ENCODE data around the gene ZNF473.

DNA sequence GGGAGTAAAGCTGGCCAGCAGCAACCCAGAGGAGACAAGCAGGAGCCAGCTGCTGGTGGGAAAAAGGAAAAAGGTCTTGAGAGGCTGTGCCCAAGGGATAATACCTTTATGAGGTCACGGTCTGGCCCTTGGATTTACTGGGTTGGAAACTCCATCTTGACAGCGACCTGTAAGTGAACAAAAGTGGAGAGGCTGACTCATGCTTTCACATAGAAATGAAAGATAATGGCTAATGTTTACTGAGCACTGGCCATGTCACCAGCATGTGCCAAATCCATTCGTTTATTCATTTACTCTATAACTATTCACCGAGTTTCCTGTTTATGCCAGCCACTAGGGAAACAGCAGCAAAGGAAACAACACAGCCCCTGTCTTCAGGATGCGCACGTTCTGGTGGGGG lies 5.3 kb upstream of the ZNF473 start:
- TF ChIP-seq, protein P1, sequence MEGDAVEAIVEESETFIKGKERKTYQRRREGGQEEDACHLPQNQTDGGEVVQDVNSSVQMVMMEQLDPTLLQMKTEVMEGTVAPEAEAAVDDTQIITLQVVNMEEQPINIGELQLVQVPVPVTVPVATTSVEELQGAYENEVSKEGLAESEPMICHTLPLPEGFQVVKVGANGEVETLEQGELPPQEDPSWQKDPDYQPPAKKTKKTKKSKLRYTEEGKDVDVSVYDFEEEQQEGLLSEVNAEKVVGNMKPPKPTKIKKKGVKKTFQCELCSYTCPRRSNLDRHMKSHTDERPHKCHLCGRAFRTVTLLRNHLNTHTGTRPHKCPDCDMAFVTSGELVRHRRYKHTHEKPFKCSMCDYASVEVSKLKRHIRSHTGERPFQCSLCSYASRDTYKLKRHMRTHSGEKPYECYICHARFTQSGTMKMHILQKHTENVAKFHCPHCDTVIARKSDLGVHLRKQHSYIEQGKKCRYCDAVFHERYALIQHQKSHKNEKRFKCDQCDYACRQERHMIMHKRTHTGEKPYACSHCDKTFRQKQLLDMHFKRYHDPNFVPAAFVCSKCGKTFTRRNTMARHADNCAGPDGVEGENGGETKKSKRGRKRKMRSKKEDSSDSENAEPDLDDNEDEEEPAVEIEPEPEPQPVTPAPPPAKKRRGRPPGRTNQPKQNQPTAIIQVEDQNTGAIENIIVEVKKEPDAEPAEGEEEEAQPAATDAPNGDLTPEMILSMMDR (IDR thresholded peaks at IDR 0.05) = no peak
- TF ChIP-seq, protein P2, sequence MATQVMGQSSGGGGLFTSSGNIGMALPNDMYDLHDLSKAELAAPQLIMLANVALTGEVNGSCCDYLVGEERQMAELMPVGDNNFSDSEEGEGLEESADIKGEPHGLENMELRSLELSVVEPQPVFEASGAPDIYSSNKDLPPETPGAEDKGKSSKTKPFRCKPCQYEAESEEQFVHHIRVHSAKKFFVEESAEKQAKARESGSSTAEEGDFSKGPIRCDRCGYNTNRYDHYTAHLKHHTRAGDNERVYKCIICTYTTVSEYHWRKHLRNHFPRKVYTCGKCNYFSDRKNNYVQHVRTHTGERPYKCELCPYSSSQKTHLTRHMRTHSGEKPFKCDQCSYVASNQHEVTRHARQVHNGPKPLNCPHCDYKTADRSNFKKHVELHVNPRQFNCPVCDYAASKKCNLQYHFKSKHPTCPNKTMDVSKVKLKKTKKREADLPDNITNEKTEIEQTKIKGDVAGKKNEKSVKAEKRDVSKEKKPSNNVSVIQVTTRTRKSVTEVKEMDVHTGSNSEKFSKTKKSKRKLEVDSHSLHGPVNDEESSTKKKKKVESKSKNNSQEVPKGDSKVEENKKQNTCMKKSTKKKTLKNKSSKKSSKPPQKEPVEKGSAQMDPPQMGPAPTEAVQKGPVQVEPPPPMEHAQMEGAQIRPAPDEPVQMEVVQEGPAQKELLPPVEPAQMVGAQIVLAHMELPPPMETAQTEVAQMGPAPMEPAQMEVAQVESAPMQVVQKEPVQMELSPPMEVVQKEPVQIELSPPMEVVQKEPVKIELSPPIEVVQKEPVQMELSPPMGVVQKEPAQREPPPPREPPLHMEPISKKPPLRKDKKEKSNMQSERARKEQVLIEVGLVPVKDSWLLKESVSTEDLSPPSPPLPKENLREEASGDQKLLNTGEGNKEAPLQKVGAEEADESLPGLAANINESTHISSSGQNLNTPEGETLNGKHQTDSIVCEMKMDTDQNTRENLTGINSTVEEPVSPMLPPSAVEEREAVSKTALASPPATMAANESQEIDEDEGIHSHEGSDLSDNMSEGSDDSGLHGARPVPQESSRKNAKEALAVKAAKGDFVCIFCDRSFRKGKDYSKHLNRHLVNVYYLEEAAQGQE (IDR thresholded peaks at IDR 0.05; ENCODE audit: insufficient read depth in 1 of 2, low read depth in 2 of 2, low read length in 1 of 2) = no peak

All from Panc1 (cell line).